ENCODE measurements around the gene SH3PXD2A. TPM values are rescaled to one million over a fixed set of nuclear protein-coding genes. Genes with fewer than 3 reads are reported as not detected.

The SH3PXD2A gene, protein sequence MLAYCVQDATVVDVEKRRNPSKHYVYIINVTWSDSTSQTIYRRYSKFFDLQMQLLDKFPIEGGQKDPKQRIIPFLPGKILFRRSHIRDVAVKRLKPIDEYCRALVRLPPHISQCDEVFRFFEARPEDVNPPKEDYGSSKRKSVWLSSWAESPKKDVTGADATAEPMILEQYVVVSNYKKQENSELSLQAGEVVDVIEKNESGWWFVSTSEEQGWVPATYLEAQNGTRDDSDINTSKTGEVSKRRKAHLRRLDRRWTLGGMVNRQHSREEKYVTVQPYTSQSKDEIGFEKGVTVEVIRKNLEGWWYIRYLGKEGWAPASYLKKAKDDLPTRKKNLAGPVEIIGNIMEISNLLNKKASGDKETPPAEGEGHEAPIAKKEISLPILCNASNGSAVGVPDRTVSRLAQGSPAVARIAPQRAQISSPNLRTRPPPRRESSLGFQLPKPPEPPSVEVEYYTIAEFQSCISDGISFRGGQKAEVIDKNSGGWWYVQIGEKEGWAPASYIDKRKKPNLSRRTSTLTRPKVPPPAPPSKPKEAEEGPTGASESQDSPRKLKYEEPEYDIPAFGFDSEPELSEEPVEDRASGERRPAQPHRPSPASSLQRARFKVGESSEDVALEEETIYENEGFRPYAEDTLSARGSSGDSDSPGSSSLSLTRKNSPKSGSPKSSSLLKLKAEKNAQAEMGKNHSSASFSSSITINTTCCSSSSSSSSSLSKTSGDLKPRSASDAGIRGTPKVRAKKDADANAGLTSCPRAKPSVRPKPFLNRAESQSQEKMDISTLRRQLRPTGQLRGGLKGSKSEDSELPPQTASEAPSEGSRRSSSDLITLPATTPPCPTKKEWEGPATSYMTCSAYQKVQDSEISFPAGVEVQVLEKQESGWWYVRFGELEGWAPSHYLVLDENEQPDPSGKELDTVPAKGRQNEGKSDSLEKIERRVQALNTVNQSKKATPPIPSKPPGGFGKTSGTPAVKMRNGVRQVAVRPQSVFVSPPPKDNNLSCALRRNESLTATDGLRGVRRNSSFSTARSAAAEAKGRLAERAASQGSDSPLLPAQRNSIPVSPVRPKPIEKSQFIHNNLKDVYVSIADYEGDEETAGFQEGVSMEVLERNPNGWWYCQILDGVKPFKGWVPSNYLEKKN
- 26.0 and 58.0 TPM in 2 replicates for total RNA-seq

DNA sequence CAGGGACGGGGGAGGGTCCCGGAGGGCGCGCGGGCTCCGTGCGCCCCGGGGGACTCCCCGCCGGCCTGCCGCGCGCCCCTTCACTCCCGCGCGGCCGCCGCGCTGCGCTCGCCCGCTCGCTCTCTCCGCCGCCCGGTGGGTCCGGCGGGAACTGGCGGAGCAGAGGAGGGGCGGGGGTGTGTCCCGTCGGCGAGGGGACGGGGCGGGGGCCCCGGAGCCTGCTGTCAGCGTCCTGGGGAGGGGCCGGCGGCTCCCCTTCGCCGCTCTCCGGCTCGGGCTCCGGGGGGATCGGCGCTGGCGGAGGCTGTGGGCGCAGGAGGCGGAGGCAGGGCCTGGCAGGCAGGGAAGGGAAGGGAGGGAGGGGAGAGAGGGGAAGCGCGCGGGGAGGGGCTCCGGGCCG, at the start of gene SH3PXD2A:
Gene SH3PXD2A (minus strand): TSS at position 153 of the 400 bp plus-strand sequence. CDS start 310 bp downstream, outside the sequence.

Other genes starting within 250 kb of the SH3PXD2A start
- gene STN1, start 62.6 kb upstream of the SH3PXD2A start, total RNA-seq: 46.2 and 48.7 TPM in 2 replicates
- gene SLK, start 111.6 kb upstream of the SH3PXD2A start, total RNA-seq: 41.8 and 46.2 TPM in 2 replicates
- gene COL17A1, start 230.3 kb upstream of the SH3PXD2A start, total RNA-seq: 971 and 1,665 TPM in 2 replicates

Measured in hair follicular keratinocyte (primary cell).